ENCODE data around the gene SUPT6H.
"Not testable (repeated sequence)": the region's sequence is repeated elsewhere in the genome, so short reads cannot be mapped to it uniquely, and the experiment has no call there.

The SUPT6H gene

DNA sequence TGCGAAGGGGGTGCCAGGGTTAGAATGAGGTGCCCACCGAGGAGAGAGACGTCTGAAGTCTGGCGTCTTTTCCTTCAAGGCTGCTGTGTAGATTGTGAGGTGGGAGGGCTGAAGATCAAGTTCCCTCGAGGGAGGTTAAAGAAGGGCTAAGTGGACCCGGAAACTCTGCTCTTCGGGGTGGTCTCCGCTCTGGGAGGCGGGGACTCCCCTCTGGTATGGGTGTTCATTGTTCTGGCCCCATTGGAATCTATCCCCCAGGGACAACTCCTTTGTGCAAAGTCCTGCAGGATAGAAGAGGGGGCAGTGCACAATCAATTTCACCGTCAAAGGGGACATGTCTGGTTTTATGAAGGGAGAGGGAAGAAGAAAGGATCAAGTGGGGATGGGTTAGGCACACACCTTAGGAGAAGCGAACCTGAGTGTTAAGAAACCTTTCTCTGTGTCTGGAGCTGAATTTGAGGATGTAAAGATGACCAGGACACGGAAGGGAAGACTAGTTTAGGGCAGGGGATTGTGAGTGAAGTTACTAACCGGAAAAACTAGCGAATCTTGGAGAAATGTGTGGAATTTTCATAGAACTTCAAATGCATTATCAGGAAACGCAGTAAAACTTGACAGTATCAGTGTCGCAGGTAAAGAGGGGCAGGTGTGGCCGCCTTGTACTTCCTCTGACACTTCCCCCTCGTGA is 56.5 kb downstream of the SUPT6H start:
- no peak for DNase-seq (ENCODE audit: low read depth in 2 of 2)

GRCh38 chr17:28719021-28719433 is 57.0 kb downstream of the SUPT6H start:
- no peak for DNase-seq (ENCODE audit: low read depth in 2 of 2)

DNA sequence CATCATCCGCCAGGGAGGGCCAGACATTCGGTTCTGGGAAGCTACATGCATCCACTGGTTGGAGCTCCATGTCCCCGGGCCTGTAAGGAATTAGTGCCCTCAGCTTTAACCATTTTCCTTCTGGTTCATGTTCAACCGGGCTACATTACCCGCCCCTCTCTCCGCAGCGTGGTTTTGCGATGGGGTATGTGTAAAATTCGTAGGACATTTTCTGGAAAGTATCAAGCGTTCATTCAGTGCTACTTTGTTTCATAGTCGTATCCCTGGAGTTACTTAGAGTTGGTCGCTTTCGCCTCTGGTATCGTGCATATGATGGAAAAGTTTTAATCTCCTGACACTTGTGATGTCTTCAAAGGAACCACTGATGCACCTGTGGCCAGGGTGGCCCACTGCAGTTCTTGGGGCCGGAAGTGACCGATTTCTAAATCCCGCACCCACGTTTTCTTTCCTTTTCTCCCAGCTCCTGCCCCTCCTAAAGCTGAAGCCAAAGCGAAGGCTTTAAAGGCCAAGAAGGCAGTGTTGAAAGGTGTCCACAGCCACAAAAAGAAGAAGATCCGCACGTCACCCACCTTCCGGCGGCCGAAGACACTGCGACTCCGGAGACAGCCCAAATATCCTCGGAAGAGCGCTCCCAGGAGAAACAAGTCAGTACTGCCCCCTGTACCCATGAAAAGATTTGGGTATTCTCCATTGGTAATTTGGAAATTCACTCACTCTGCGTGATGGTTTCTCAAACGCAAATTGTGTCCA is 58.4 kb downstream of the SUPT6H start:
- DNase-seq (ENCODE audit: low read depth in 2 of 2), result peak in 1 of 2 donors; percentile 51

DNA sequence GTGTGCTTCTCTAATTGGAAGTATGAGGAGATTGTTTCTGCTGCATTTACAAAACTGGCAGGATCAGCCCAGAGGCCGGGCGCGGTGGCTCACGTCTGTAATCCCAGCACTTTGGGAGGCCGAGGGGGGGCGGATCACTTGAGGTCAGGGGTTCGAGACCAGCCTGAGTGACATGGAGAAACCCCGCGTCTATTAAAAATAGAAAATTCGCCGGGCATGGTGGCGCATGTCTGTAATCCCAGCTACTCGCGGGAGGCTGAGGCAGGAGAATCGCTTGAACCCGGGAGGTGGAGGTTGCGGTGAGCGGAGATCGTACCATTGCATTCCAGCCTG is 59.0 kb downstream of the SUPT6H start:
- DNase-seq (ENCODE audit: low read depth in 2 of 2), result not testable (repeated sequence)

DNA sequence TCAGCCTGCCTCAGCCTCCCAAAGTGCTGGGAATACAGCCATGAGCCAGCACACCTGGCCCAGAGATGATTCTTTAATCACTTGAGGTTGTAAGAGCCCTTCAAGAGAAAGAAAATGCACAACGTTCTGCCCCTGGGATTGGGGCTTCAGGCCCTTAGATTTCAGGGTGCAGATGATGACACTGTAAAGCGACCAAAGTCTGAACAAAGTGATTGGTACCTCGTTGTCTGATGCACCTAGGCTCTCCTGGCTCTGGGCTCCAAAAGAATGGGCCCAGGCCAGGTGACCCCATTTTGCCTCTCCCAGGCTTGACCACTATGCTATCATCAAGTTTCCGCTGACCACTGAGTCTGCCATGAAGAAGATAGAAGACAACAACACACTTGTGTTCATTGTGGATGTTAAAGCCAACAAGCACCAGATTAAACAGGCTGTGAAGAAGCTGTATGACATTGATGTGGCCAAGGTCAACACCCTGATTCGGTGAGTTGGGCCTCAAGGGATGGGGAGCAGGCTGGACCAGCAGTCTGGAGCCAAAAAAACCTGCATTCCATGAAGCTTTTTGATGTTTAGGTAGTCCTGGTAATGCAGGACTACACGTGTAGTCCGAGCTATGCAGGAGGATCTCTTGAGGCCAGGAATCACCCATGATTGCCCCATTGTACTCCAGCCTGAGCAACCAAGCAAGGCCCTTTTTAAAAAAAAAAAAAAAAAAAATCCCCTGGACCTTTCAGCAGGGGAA is 60.6 kb downstream of the SUPT6H start:
- no peak for DNase-seq (ENCODE audit: low read depth in 2 of 2)

GRCh38 chr17:28723159-28723835 is 61.3 kb downstream of the SUPT6H start:
- DNase-seq (ENCODE audit: low read depth in 2 of 2), result no peak

GRCh38 chr17:28723836-28724499 is 62.0 kb downstream of the SUPT6H start:
- DNase-seq (ENCODE audit: low read depth in 2 of 2), result not testable (repeated sequence)

GRCh38 chr17:28724500-28725165 is 62.6 kb downstream of the SUPT6H start:
- DNase-seq (ENCODE audit: low read depth in 2 of 2), result no peak

- no peak for DNase-seq (ENCODE audit: low read depth in 2 of 2)
Measured at GRCh38 chr17:28725166-28725659, 63.2 kb downstream of the SUPT6H start.

- no peak for DNase-seq (ENCODE audit: low read depth in 2 of 2)
Measured at GRCh38 chr17:28725660-28726225, 63.7 kb downstream of the SUPT6H start.

GRCh38 chr17:28726226-28726626 is 64.2 kb downstream of the SUPT6H start, which contains the start of gene TLCD1:
Gene TLCD1, minus strand, starts transcription at chr17:28726233. Its CDS starts 136 bp downstream, at chr17:28726097.
- peak in 1 of 2 donors; percentile 57 for DNase-seq (ENCODE audit: low read depth in 2 of 2)

DNA sequence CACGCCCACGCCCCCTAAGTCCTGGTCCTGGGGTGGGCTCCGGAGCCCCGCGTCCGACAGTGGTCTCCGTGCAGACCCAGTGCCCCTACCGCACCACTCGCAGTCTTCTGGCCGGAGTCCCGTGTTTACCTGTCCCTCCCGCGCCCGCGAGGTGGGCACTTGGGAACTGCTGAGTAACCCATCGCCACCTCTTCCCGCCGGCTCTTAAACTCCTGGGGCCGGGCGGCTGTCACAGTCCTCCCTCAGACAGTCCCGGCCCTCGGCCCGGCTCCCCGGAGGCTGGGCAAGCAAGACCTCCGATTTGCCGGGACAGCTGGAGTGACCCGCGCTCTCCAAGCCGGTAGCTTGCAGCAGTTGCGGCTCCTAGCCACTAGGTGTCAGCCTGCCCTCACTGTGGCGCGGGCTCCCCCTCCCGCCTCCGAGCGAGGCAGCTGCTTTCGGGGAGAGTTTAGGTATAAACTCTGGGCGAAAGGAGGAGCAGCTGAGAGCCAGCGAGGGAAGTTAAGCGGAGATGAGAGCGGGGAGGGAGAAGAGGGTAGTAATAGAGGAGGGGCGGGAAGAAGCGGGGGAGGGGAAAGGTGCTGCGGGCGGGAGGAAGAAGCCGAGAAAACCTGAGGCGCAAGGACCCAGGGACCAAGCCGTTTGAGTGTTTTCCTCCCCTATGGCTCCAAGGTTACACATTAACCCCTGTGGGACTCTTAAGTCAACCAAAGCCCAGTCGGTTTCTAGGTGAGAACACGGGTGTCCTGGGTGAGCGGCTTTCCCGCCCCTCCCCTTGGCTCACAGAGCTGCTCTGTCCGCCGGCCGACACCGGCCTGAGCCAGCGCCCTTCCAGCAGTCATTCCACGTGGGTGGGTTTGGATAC is 64.9 kb downstream of the SUPT6H start:
- peak; percentile 82 to 85 for DNase-seq (ENCODE audit: low read depth in 2 of 2)

- peak; percentile 93 to 96 for DNase-seq (ENCODE audit: low read depth in 2 of 2)
Measured at GRCh38 chr17:28728364-28729200, 66.6 kb downstream of the SUPT6H start, which contains the start of gene NEK8. Gene NEK8, plus strand, starts transcription at chr17:28728788. Its CDS starts 26 bp downstream, at chr17:28728814.

DNA sequence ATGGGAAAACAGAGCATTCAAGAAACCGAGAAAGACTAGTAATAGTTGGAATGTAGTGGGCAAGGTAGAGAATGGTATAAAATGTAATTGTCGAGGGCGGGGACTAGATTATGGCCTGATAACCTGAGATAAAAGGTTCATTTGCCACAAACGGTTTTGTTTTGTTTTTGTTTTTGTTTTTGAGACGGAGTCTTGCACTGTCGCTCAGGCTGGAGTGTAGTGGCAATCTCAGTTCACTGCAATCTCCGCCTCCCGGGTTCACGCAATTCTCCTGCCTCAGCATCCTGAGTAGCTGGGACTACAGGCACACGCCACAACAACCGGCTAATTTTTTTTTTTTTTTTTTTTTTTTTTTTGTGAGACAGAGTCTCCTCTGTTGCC is 67.9 kb downstream of the SUPT6H start:
- no peak for DNase-seq (ENCODE audit: low read depth in 2 of 2)

DNA sequence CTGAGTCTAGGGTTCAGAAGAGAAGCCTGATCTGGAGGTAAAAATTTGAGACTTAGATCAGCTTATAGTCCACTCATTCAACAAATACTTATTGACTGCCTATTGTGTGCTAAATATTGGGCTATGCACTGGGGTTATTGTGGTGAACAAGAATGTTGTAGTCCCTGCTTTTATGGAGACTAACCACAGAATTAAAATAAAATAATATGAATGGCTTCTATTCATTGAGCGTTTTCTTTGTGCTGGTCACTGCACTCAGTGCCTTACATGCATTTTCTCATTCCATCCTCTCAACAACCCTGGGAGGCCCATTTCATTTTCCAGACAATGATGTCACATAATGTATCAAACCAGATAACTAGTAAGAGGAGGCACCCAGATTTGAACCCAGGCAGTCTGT is 71.3 kb downstream of the SUPT6H start:
- no peak for DNase-seq (ENCODE audit: low read depth in 2 of 2)

- DNase-seq (ENCODE audit: low read depth in 2 of 2), result no peak
Measured at GRCh38 chr17:28734712-28735241, 72.8 kb downstream of the SUPT6H start.

- DNase-seq (ENCODE audit: low read depth in 2 of 2), result no peak
Measured at GRCh38 chr17:28735242-28735722, 73.3 kb downstream of the SUPT6H start.

Data from stimulated activated CD8-positive, alpha-beta memory T cell treated with anti-CD3 and anti-CD28 coated beads, Interleukin-7, amount 100 ng/mL, for 4 hours (primary cell).